GM12892 (cell line): ENCODE data around the gene MATN4.

ENCODE experiments used
- POLR2A ChIP-seq: IDR thresholded peaks from 2 replicates; pipeline ENCODE4 v1.6.1; 2011; ENCODE audit warnings: low read depth, low read length, control low read depth
- POLR2AphosphoS5 ChIP-seq: IDR thresholded peaks from 2 replicates; pipeline ENCODE4 v1.6.1; 2011; ENCODE audit warnings: low read depth, low read length, control low read depth
- TAF1 ChIP-seq: IDR thresholded peaks from 2 replicates; pipeline ENCODE4 v1.6.1; 2011; ENCODE audit warnings: low read depth, mild to moderate bottlenecking, control low read depth, low read length, borderline replicate concordance

DNA sequence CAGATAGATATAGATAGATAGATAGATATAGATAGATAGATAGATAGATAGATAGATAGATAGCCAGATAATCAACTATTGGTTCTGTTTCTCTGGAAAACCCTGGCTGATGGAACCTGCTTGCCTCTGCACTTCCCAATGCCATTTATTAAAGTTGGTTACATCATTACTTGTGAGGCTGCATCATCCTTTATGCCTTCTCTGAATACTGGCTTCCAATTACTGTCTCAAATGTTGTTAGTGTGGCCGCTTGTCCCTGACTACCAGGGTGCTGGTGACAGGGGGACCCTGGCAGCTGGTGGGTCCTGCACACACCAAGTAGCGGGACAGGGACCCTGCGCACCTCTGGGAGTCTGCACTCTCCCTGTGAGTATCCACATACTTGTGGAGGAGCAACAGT is 49.8 kb downstream of the MATN4 start:
- TF ChIP-seq TAF1 (no peak), POLR2AphosphoS5 (no peak), POLR2A (no peak)
